ENCODE results near the gene SPRY4.

SPRY4 gene

DNA sequence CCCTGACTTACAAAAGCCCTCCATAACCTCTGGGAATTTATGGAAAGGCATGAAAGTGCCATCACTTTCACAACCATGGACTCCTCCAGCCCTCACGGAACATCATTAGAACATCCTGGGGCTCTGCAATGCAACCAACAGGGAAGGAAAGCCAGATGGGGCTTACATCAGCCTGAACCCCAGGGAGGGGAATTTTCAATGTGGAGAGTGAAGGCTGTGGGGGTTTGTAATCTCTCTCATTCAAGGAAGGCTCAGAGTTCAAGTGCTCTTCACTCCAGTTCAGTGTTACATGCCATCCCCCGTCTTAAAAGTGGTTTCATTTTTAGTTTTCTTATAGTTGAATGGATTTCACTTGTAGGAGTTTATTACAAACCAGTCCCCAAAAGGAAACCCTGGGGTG is 5.7 kb downstream of the SPRY4 start:
- no peak overlapping the region for H2AFZ ChIP-seq (ENCODE audit: low read length)
- no peaks in the 10 kb centered on the region for H3K9me3 ChIP-seq (replicated peaks; ENCODE audit: insufficient read depth, low read length)
- H3K27ac ChIP-seq (ENCODE audit: low read length) = no peak overlapping the region
- H3K9me2 ChIP-seq (replicated peaks; ENCODE audit: insufficient read depth, low read length) = no peaks in the 10 kb centered on the region
- no peaks in the 10 kb centered on the region for H3K79me2 ChIP-seq (ENCODE audit: low read length)
- H3K4me1 ChIP-seq (ENCODE audit: low read length) = peaks cover 3% of the 10 kb centered on the region; the same call in 1 of the 2 replicates
- TF ChIP-seq EZH2 (optimal IDR thresholded peaks at IDR 0.05; ENCODE audit: low read depth, low read length) (no peak), EZH2phosphoT487 (IDR thresholded peaks at IDR 0.05; ENCODE audit: low read length) (no peak)
- TF ChIP-seq, protein P1, sequence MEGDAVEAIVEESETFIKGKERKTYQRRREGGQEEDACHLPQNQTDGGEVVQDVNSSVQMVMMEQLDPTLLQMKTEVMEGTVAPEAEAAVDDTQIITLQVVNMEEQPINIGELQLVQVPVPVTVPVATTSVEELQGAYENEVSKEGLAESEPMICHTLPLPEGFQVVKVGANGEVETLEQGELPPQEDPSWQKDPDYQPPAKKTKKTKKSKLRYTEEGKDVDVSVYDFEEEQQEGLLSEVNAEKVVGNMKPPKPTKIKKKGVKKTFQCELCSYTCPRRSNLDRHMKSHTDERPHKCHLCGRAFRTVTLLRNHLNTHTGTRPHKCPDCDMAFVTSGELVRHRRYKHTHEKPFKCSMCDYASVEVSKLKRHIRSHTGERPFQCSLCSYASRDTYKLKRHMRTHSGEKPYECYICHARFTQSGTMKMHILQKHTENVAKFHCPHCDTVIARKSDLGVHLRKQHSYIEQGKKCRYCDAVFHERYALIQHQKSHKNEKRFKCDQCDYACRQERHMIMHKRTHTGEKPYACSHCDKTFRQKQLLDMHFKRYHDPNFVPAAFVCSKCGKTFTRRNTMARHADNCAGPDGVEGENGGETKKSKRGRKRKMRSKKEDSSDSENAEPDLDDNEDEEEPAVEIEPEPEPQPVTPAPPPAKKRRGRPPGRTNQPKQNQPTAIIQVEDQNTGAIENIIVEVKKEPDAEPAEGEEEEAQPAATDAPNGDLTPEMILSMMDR (IDR thresholded peaks at IDR 0.05; ENCODE audit: low read length) = no peak
- no peaks in the 10 kb centered on the region for H4K20me1 ChIP-seq (ENCODE audit: insufficient read depth, low read length)
- DNase-seq = no peak
- H3F3A ChIP-seq (ENCODE audit: insufficient read depth, low read length) = peaks cover under 1% of the 10 kb centered on the region; the same call in 1 of the 2 replicates
- no peak overlapping the region for H3K4me3 ChIP-seq (ENCODE audit: low read length)
- H3K9ac ChIP-seq (ENCODE audit: low read length) = no peak overlapping the region
- no peak overlapping the region for H3K4me2 ChIP-seq (ENCODE audit: low read depth, low read length)
- no peaks in the 10 kb centered on the region for H3K36me3 ChIP-seq (replicated peaks; ENCODE audit: insufficient read depth, low read length)
- H3K27me3 ChIP-seq (replicated peaks; ENCODE audit: insufficient read depth, low read length) = no peaks in the 10 kb centered on the region

DNA sequence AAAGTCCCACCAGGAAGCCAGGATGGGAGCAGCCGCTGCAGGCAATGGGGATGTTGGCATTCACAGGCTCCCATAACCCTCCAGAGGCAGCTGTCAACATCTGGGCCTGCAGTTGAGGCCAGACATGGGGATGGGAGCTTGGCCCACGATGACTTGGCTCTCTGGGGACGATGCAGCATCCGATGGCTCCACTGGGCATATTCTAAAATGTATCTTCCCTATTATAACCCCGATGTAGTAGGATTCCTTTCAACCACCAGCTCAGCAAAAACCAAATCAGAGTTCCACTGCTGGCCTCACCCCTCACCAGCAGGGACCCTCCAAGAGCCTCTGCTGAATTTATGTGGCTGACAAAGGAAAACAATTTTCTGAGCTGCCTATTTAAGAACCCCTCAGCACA is 7.1 kb downstream of the SPRY4 start:
- H4K20me1 ChIP-seq (ENCODE audit: insufficient read depth, low read length) = no peaks in the 10 kb centered on the region
- H3K27me3 ChIP-seq (replicated peaks; ENCODE audit: insufficient read depth, low read length) = no peaks in the 10 kb centered on the region
- H3K9ac ChIP-seq (ENCODE audit: low read length) = no peak overlapping the region
- no peak overlapping the region for H3K4me2 ChIP-seq (ENCODE audit: low read depth, low read length)
- H3K9me3 ChIP-seq (replicated peaks; ENCODE audit: insufficient read depth, low read length) = no peaks in the 10 kb centered on the region
- H3K27ac ChIP-seq (ENCODE audit: low read length) = no peak overlapping the region
- no peak overlapping the region for H3K4me3 ChIP-seq (ENCODE audit: low read length)
- H3K4me1 ChIP-seq (ENCODE audit: low read length) = no peaks in the 10 kb centered on the region
- no peaks in the 10 kb centered on the region for H3K79me2 ChIP-seq (ENCODE audit: low read length)
- no peaks in the 10 kb centered on the region for H3F3A ChIP-seq (ENCODE audit: insufficient read depth, low read length)
- H3K36me3 ChIP-seq (replicated peaks; ENCODE audit: insufficient read depth, low read length) = no peaks in the 10 kb centered on the region
- no peak for DNase-seq
- no peak overlapping the region for H2AFZ ChIP-seq (ENCODE audit: low read length)
- H3K9me2 ChIP-seq (replicated peaks; ENCODE audit: insufficient read depth, low read length) = no peaks in the 10 kb centered on the region
- TF ChIP-seq, protein P1 (IDR thresholded peaks at IDR 0.05; ENCODE audit: low read length) = no peak
- TF ChIP-seq EZH2phosphoT487 (IDR thresholded peaks at IDR 0.05; ENCODE audit: low read length) (no peak), EZH2 (optimal IDR thresholded peaks at IDR 0.05; ENCODE audit: low read depth, low read length) (no peak)

DNA sequence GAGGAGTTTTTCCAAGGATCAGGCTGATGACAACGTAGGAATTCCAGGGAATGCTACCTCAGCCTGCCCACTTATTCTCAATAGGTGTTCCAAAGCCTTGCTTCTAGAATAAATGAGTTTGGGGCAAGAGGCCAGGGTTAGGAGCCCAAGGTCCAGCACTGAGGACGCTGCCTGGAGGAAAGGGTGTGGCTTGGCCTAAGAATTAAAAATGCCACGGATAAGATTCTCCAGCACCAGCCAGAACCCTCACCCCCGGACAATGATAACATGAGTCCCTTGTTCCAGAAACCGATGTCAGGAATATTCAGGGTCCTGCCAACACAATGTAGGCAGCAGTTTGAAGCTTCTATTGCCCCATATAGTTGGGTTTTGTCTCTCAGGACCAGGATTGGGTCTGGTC is 7.6 kb downstream of the SPRY4 start:
- no peaks in the 10 kb centered on the region for H4K20me1 ChIP-seq (ENCODE audit: insufficient read depth, low read length)
- H3K4me2 ChIP-seq (ENCODE audit: low read depth, low read length) = no peak overlapping the region
- no peaks in the 10 kb centered on the region for H3K9me3 ChIP-seq (replicated peaks; ENCODE audit: insufficient read depth, low read length)
- H3K4me1 ChIP-seq (ENCODE audit: low read length) = no peaks in the 10 kb centered on the region
- no peak overlapping the region for H3K4me3 ChIP-seq (ENCODE audit: low read length)
- no peak for DNase-seq
- H3K36me3 ChIP-seq (replicated peaks; ENCODE audit: insufficient read depth, low read length) = no peaks in the 10 kb centered on the region
- no peaks in the 10 kb centered on the region for H3K27me3 ChIP-seq (replicated peaks; ENCODE audit: insufficient read depth, low read length)
- H2AFZ ChIP-seq (ENCODE audit: low read length) = no peak overlapping the region
- TF ChIP-seq EZH2 (optimal IDR thresholded peaks at IDR 0.05; ENCODE audit: low read depth, low read length) = no peak
- no peak for TF ChIP-seq EZH2phosphoT487 (IDR thresholded peaks at IDR 0.05; ENCODE audit: low read length)
- TF ChIP-seq, protein P1 (IDR thresholded peaks at IDR 0.05; ENCODE audit: low read length) = no peak
- no peak overlapping the region for H3K9ac ChIP-seq (ENCODE audit: low read length)
- H3K27ac ChIP-seq (ENCODE audit: low read length) = no peak overlapping the region
- no peaks in the 10 kb centered on the region for H3K79me2 ChIP-seq (ENCODE audit: low read length)
- no peaks in the 10 kb centered on the region for H3F3A ChIP-seq (ENCODE audit: insufficient read depth, low read length)
- no peaks in the 10 kb centered on the region for H3K9me2 ChIP-seq (replicated peaks; ENCODE audit: insufficient read depth, low read length)
